ENCODE results near the gene ATXN2.

- TF ChIP-seq CTCF (IDR thresholded peaks at IDR 0.05) (no peak), ATF1 (CRISPR knock-in tag; IDR thresholded peaks at IDR 0.05) (no peak), ELF4 (CRISPR knock-in tag; IDR thresholded peaks at IDR 0.05; ENCODE audit: low read depth) (no peak), ZBTB43 (CRISPR knock-in tag; IDR thresholded peaks at IDR 0.05) (no peak), TP53 (CRISPR knock-in tag; IDR thresholded peaks at IDR 0.05) (no peak)
Observed at GRCh38 chr12:111438481-111438880, 160.6 kb downstream of the ATXN2 start.

Measured in WTC11 (cell line).